Upper lobe of left lung (tissue), 4 donors: ENCODE measurements around the gene HCFC2.

ENCODE experiments used
- EP300 ChIP-seq, 4 donors: sonication (generic); formaldehyde crosslinking; IDR thresholded peaks; one replicate each; pipeline ENCODE4 v1.5.1; 2017; ENCODE audit warnings: antibody characterized with exemption in 4 of 4, control low read depth in 2 of 4
- POLR2A ChIP-seq, 4 donors: fragments of 450-650 bp; IDR thresholded peaks; one replicate each; pipeline ENCODE4 v1.5.1; 2016 to 2017; ENCODE audit warnings: antibody characterized with exemption in 4 of 4, mild to moderate bottlenecking in 2 of 4

DNA sequence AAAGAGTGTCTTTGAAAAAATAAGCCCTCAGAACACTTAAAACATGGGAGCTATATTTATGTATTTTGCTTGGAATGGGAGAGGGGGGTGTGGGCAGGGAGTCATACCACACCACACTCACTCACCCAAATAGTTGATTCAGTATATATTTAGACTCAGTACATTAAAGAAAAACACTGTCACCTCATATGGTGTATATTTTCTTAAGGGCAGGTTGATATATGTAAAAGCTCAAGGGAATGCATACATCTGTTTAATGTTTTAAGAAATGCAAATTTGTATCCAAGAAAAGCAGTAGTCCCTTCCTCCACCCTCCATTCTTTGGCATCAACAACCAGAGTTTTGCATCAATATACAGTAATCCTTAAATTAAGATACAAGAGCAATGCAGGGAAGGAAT is 72.2 kb downstream of the HCFC2 start:
- TF ChIP-seq POLR2A (IDR thresholded peaks at IDR 0.05) (no peak), EP300 (IDR thresholded peaks at IDR 0.05) (no peak)
